GM21619 (cell line): ENCODE results near the gene HOXB1.
A peak's percentile ranks its signal among the peaks of the same experiment; 100 is the strongest.

Source experiments
- ATAC-seq: cut with Tn5 transposase; IDR thresholded peaks from one replicate; pipeline ENCODE4 v1.9.1; 2021; ENCODE audit not compliant: unreplicated experiment

Gene HOXB1

GRCh38 chr17:48567646-48568354, 37.0 kb upstream of the HOXB1 start:
- ATAC-seq = no peak

GRCh38 chr17:48567209-48567608, 36.4 kb upstream of the HOXB1 start:
- no peak for ATAC-seq

GRCh38 chr17:48566717-48567116, 35.9 kb upstream of the HOXB1 start:
- ATAC-seq = no peak

- no peak for ATAC-seq
These were observed 35.3 kb upstream of the HOXB1 start for GRCh38 chr17:48565925-48566710.

GRCh38 chr17:48565022-48565554, 34.3 kb upstream of the HOXB1 start:
- ATAC-seq = no peak

- no peak for ATAC-seq
These were observed 33.6 kb upstream of the HOXB1 start for GRCh38 chr17:48564188-48565021.

GRCh38 chr17:48563867-48564187, 33.0 kb upstream of the HOXB1 start:
- ATAC-seq = no peak

- no peak for ATAC-seq
These were observed 32.6 kb upstream of the HOXB1 start for GRCh38 chr17:48563385-48563838.

GRCh38 chr17:48562934-48563333, 32.1 kb upstream of the HOXB1 start:
- ATAC-seq = no peak

GRCh38 chr17:48561884-48562810, 31.3 kb upstream of the HOXB1 start:
- ATAC-seq = peak; percentile 72

- no peak for ATAC-seq
These were observed 29.3 kb upstream of the HOXB1 start for GRCh38 chr17:48559840-48560817.

GRCh38 chr17:48559122-48559839, 28.5 kb upstream of the HOXB1 start:
- no peak for ATAC-seq

- no peak for ATAC-seq
These were observed 28.0 kb upstream of the HOXB1 start for GRCh38 chr17:48558831-48559121.

GRCh38 chr17:48558057-48558830, 27.4 kb upstream of the HOXB1 start:
- no peak for ATAC-seq

GRCh38 chr17:48556576-48557401, 26.0 kb upstream of the HOXB1 start:
- no peak for ATAC-seq

GRCh38 chr17:48556229-48556575, 25.4 kb upstream of the HOXB1 start:
- ATAC-seq = no peak
